Fibroblast of pulmonary artery (primary cell): ENCODE results near the gene DUSP22.
"Not testable (repeated sequence)": the region's sequence is repeated elsewhere in the genome, so short reads cannot be mapped to it uniquely, and the experiment has no call there.

Experiments
- DNase-seq: peaks from one replicate; pipeline ENCODE4 v3.0.0-alpha.2; 2010; ENCODE audit warnings: low read depth
- H3K4me3 ChIP-seq: replicated peaks from 2 replicates; pipeline ENCODE4 v1.5.1; 2011; ENCODE audit warnings: low read depth, mild to moderate bottlenecking, control low read depth, low read length, moderate library complexity
- CTCF ChIP-seq: IDR thresholded peaks from 2 replicates; pipeline ENCODE4 v1.5.1; 2011; ENCODE audit warnings: mild to moderate bottlenecking, control low read depth, low read length, inconsistent platforms; ENCODE audit errors: missing control alignments

The DUSP22 gene

GRCh38 chr6:285030-285771 lies 7.1 kb upstream of the DUSP22 start:
- DNase-seq: no peak
- TF ChIP-seq CTCF: no peak
- H3K4me3 ChIP-seq: no peak overlapping the region

GRCh38 chr6:285902-286301 lies 6.4 kb upstream of the DUSP22 start:
- DNase-seq, H3K4me3 ChIP-seq: not testable (repeated sequence)

- no peak overlapping the region for H3K4me3 ChIP-seq
- no peak for TF ChIP-seq CTCF
- no peak for DNase-seq
Observed at GRCh38 chr6:286681-287488, 5.4 kb upstream of the DUSP22 start.

- DNase-seq: no peak
- no peak for TF ChIP-seq CTCF
- H3K4me3 ChIP-seq: no peak overlapping the region
Observed at GRCh38 chr6:287489-287860, 4.8 kb upstream of the DUSP22 start.

- no peak for DNase-seq
- no peak overlapping the region for H3K4me3 ChIP-seq
- TF ChIP-seq CTCF: no peak
Observed at GRCh38 chr6:288866-289265, 3.4 kb upstream of the DUSP22 start.

GRCh38 chr6:290111-290922 lies 2.0 kb upstream of the DUSP22 start:
- H3K4me3 ChIP-seq: no peak overlapping the region
- no peak for TF ChIP-seq CTCF
- DNase-seq: no peak

GRCh38 chr6:291204-291696 lies 1.0 kb upstream of the DUSP22 start:
- peak; percentile 22 for DNase-seq
- H3K4me3 ChIP-seq: peak overlapping the region; percentile 67
- TF ChIP-seq CTCF: no peak
